Measurements from ENCODE around the gene MRPL14. TPM values are rescaled to one million over a fixed set of nuclear protein-coding genes. Genes with fewer than 3 reads are reported as not detected.

Gene MRPL14
- total RNA-seq, 2 donors from 2014 or later: 72.0 to 77.7 TPM

- DNase-seq: no peak
- intact Hi-C loops (cut with DNase I): no loop called here
These were observed 45.5 kb downstream of the MRPL14 start for GRCh38 chr6:44081753-44082152.

GRCh38 chr6:44080561-44081521, 46.4 kb downstream of the MRPL14 start:
- intact Hi-C loops (cut with DNase I): no loop called here
- no peak for DNase-seq

More at GRCh38 chr6:44081753-44082152, 45.5 kb downstream of the MRPL14 start:
- H3K9me3 ChIP-seq: no peaks in the 10 kb centered on the region
- no peaks in the 10 kb centered on the region for H3K36me3 ChIP-seq
- H3K9ac ChIP-seq (ENCODE audit: low read depth in 2 of 2, low read length in 2 of 2): no peak overlapping the region
- H3K27me3 ChIP-seq: no peaks in the 10 kb centered on the region
- TF ChIP-seq CTCF (IDR thresholded peaks at IDR 0.05): no peak
- H3K27ac ChIP-seq: no peak overlapping the region
- H3K4me1 ChIP-seq: peaks cover 8% of the 10 kb centered on the region
- H3K4me3 ChIP-seq: no peak overlapping the region

GRCh38 chr6:44079672-44080071, 47.6 kb downstream of the MRPL14 start:
- Histone ChIP-seq H3K4me3 (no peak overlapping the region), H3K9me3 (no peaks in the 10 kb centered on the region), H3K27me3 (no peaks in the 10 kb centered on the region), H3K27ac (no peak overlapping the region), H3K4me1 (peaks cover 13% of the 10 kb centered on the region), H3K36me3 (no peaks in the 10 kb centered on the region), H3K9ac (ENCODE audit: low read depth in 2 of 2, low read length in 2 of 2) (no peak overlapping the region)
- no peak for DNase-seq
- intact Hi-C loops (cut with DNase I): loop anchor here (2.0 kb wide), 3 partner anchors 311 to 471 kb away; no protein-coding TSS in a partner anchor
- TF ChIP-seq CTCF (IDR thresholded peaks at IDR 0.05): no peak

More at GRCh38 chr6:44080561-44081521, 46.4 kb downstream of the MRPL14 start:
- no peak for TF ChIP-seq CTCF (IDR thresholded peaks at IDR 0.05)
- no peaks in the 10 kb centered on the region for H3K9me3 ChIP-seq
- H3K9ac ChIP-seq (ENCODE audit: low read depth in 2 of 2, low read length in 2 of 2): no peak overlapping the region
- H3K27me3 ChIP-seq: no peaks in the 10 kb centered on the region
- H3K27ac ChIP-seq: no peak overlapping the region
- H3K4me3 ChIP-seq: no peak overlapping the region
- H3K36me3 ChIP-seq: no peaks in the 10 kb centered on the region
- peaks cover 13% of the 10 kb centered on the region for H3K4me1 ChIP-seq

- Histone ChIP-seq H3K4me3 (no peak overlapping the region), H3K36me3 (no peaks in the 10 kb centered on the region), H3K9me3 (no peaks in the 10 kb centered on the region), H3K9ac (ENCODE audit: low read depth in 2 of 2, low read length in 2 of 2) (no peak overlapping the region), H3K4me1 (peaks cover 15% of the 10 kb centered on the region), H3K27me3 (no peaks in the 10 kb centered on the region), H3K27ac (no peak overlapping the region)
- DNase-seq: peak; percentile 89
- peak; percentile 87 for TF ChIP-seq CTCF (IDR thresholded peaks at IDR 0.05)
- intact Hi-C loops (cut with DNase I): loop anchor here (2.0 kb wide), 3 partner anchors 310 to 470 kb away; no protein-coding TSS in a partner anchor
These were observed 48.2 kb downstream of the MRPL14 start for GRCh38 chr6:44078827-44079671.

GRCh38 chr6:44078219-44078826, 48.9 kb downstream of the MRPL14 start:
- intact Hi-C loops (cut with DNase I): loop anchor here (2.0 kb wide), 3 partner anchors 310 to 470 kb away; no protein-coding TSS in a partner anchor
- no peak overlapping the region for H3K4me3 ChIP-seq
- peaks cover 19% of the 10 kb centered on the region for H3K4me1 ChIP-seq
- H3K9me3 ChIP-seq: no peaks in the 10 kb centered on the region
- H3K27ac ChIP-seq: peak overlapping the region; percentile 20
- H3K9ac ChIP-seq (ENCODE audit: low read depth in 2 of 2, low read length in 2 of 2): no peak overlapping the region
- DNase-seq: no peak
- no peaks in the 10 kb centered on the region for H3K27me3 ChIP-seq
- no peak for TF ChIP-seq CTCF (IDR thresholded peaks at IDR 0.05)
- H3K36me3 ChIP-seq: no peaks in the 10 kb centered on the region
